ENCODE results near the gene DTHD1. TPM values are rescaled to one million over a fixed set of nuclear protein-coding genes. Genes with fewer than 3 reads are reported as not detected.
A peak's percentile ranks its signal among the peaks of the same experiment; 100 is the strongest.

DTHD1 gene
- polyA plus RNA-seq, 3 donors: not detected

- no peak overlapping the region for H3K4me2 ChIP-seq (replicated peaks; ENCODE audit: extremely low read depth, low read length, poor library complexity, severe bottlenecking)
- Mint-ChIP-seq H3K4me3 (no peak overlapping the region), H3K4me1 (peaks cover 31% of the 10 kb centered on the region), H3K27ac (no peak overlapping the region), H3K27me3 (ENCODE audit: low read depth in 3 of 3) (peaks cover 0 to 1% (median 0%) of the 10 kb centered on the region in 3 donors), H3K9me3 (no peaks in the 10 kb centered on the region), H3K36me3 (no peaks in the 10 kb centered on the region)
- no peaks in the 10 kb centered on the region for H3K79me2 ChIP-seq (ENCODE audit: insufficient read depth, low read length)
- no peak for TF ChIP-seq CTCF (IDR thresholded peaks at IDR 0.05)
- no peaks in the 10 kb centered on the region for H3K27me3 ChIP-seq (ENCODE audit: control insufficient read depth in 2 of 2, insufficient read depth in 2 of 2, low read length in 2 of 2)
- no peaks in the 10 kb centered on the region for H3K9me3 ChIP-seq (replicated peaks in 1 of 2; ENCODE audit: control insufficient read depth in 1 of 2, insufficient read depth in 1 of 2, low read length in 2 of 2)
- intact Hi-C loops (cut with micrococcal nuclease): no loop called here
- no peaks in the 10 kb centered on the region for H4K20me1 ChIP-seq (ENCODE audit: insufficient read depth, low read length)
- no peak for DNase-seq
- H3K27ac ChIP-seq (ENCODE audit: low read depth in 1 of 2, low read length in 2 of 2): no peak overlapping the region
- peaks cover 24 to 29% of the 10 kb centered on the region in 2 donors for H3K4me1 ChIP-seq (ENCODE audit: control insufficient read depth in 1 of 2, insufficient read depth in 2 of 2, low read length in 2 of 2)
- H3K4me3 ChIP-seq (replicated peaks in 1 of 3; ENCODE audit: low read depth in 2 of 3, low read length in 3 of 3): no peak overlapping the region
- H3K36me3 ChIP-seq (replicated peaks in 1 of 2; ENCODE audit: control insufficient read depth in 1 of 2, insufficient read depth in 2 of 2, low read length in 2 of 2): no peaks in the 10 kb centered on the region
- no peak overlapping the region for H2AFZ ChIP-seq (ENCODE audit: insufficient read depth, low read depth, low read length, poor library complexity, severe bottlenecking)
- no CpG with 5 or more reads among the region's 2 CpGs for WGBS (ENCODE audit: insufficient coverage)
- no peak overlapping the region for H3K9ac ChIP-seq (ENCODE audit: insufficient read depth, low read length, poor library complexity, severe bottlenecking)
Observed at GRCh38 chr4:36251983-36252382, 29.4 kb upstream of the DTHD1 start.

- Histone ChIP-seq H3K4me1 (ENCODE audit: control insufficient read depth in 1 of 2, insufficient read depth in 2 of 2, low read length in 2 of 2) (peaks cover 24 to 29% of the 10 kb centered on the region in 2 donors), H3K4me2 (replicated peaks; ENCODE audit: extremely low read depth, low read length, poor library complexity, severe bottlenecking) (no peak overlapping the region), H3K9me3 (replicated peaks in 1 of 2; ENCODE audit: control insufficient read depth in 1 of 2, insufficient read depth in 1 of 2, low read length in 2 of 2) (no peaks in the 10 kb centered on the region), H3K4me3 (replicated peaks in 1 of 3; ENCODE audit: low read depth in 2 of 3, low read length in 3 of 3) (peak overlapping the region in 1 of 3 experiments; percentile 17), H3K27ac (ENCODE audit: low read depth in 1 of 2, low read length in 2 of 2) (peak overlapping the region in 1 of 2 donors; percentile 36), H3K27me3 (ENCODE audit: control insufficient read depth in 2 of 2, insufficient read depth in 2 of 2, low read length in 2 of 2) (no peaks in the 10 kb centered on the region), H3K79me2 (ENCODE audit: insufficient read depth, low read length) (no peaks in the 10 kb centered on the region), H3K9ac (ENCODE audit: insufficient read depth, low read length, poor library complexity, severe bottlenecking) (no peak overlapping the region), H2AFZ (ENCODE audit: insufficient read depth, low read depth, low read length, poor library complexity, severe bottlenecking) (peak overlapping the region; percentile 19), H4K20me1 (ENCODE audit: insufficient read depth, low read length) (no peaks in the 10 kb centered on the region), H3K36me3 (replicated peaks in 1 of 2; ENCODE audit: control insufficient read depth in 1 of 2, insufficient read depth in 2 of 2, low read length in 2 of 2) (no peaks in the 10 kb centered on the region)
- intact Hi-C loops (cut with micrococcal nuclease): no loop called here
- Mint-ChIP-seq H3K27ac (peak overlapping the region; percentile 7 to 76 (median 53)), H3K4me1 (peaks cover 31% of the 10 kb centered on the region), H3K27me3 (ENCODE audit: low read depth in 3 of 3) (no peaks in the 10 kb centered on the region), H3K36me3 (no peaks in the 10 kb centered on the region), H3K9me3 (no peaks in the 10 kb centered on the region), H3K4me3 (peak overlapping the region; percentile 22 to 35)
- no peak for DNase-seq
- 20% methylated on average over 2 of the region's 2 CpGs for WGBS (ENCODE audit: insufficient coverage)
- TF ChIP-seq CTCF (IDR thresholded peaks at IDR 0.05): no peak
Observed at GRCh38 chr4:36254371-36254770, 27.0 kb upstream of the DTHD1 start.
